Astrocyte (in vitro differentiated cells and primary cell): Measurements from ENCODE around the gene CAPN11. TPM values are rescaled to one million over a fixed set of nuclear protein-coding genes. Genes with fewer than 3 reads are reported as not detected.

Experiments used
- DNase-seq: peaks from one replicate; pipeline ENCODE4 v3.0.0-alpha.2; 2010; ENCODE audit warnings: low read depth
- FAIRE-seq: peaks from 2 replicates; lab custom pipeline; 2011; peaks lifted over from hg19 to GRCh38; lab: Jason Lieb, UNC
- H2AFZ ChIP-seq: 2 replicates; pipeline ENCODE4 v1.6.0; 2012; ENCODE audit warnings: low read depth, low read length, inconsistent platforms
- H3K27ac ChIP-seq: 2 replicates; pipeline ENCODE4 v1.5.1; 2011; ENCODE audit warnings: low read depth, low read length, inconsistent platforms
- H3K27me3 ChIP-seq: 2 replicates; pipeline ENCODE4 v1.6.0; 2011; ENCODE audit warnings: low read length, inconsistent platforms; ENCODE audit not compliant: insufficient read depth
- H3K36me3 ChIP-seq: 2 replicates; pipeline ENCODE4 v1.5.1; 2011; ENCODE audit warnings: low read length, inconsistent platforms; ENCODE audit not compliant: insufficient read depth
- H3K4me1 ChIP-seq: 2 replicates; pipeline ENCODE4 v1.5.1; 2011; ENCODE audit warnings: low read length, inconsistent platforms; ENCODE audit not compliant: insufficient read depth
- H3K4me2 ChIP-seq: 2 replicates; pipeline ENCODE4 v1.6.0; 2012; ENCODE audit warnings: low read length, inconsistent platforms
- H3K4me3 ChIP-seq: 2 replicates; pipeline ENCODE4 v1.5.1; 2011; ENCODE audit warnings: low read depth, mild to moderate bottlenecking, low read length, inconsistent platforms; ENCODE audit not compliant: insufficient read depth
- H3K79me2 ChIP-seq: 2 replicates; pipeline ENCODE4 v1.6.0; 2012; ENCODE audit warnings: mild to moderate bottlenecking, low read length, inconsistent platforms; ENCODE audit not compliant: insufficient read depth
- H3K9ac ChIP-seq: 2 replicates; pipeline ENCODE4 v1.6.0; 2012; ENCODE audit warnings: mild to moderate bottlenecking, low read length, inconsistent platforms
- H3K9me3 ChIP-seq: 2 replicates; pipeline ENCODE4 v1.5.1; 2012; ENCODE audit warnings: low read depth, mild to moderate bottlenecking, low read length, inconsistent platforms; ENCODE audit not compliant: insufficient read depth
- H4K20me1 ChIP-seq: 2 replicates; pipeline ENCODE4 v1.6.0; 2012; ENCODE audit warnings: low read length, inconsistent platforms; ENCODE audit not compliant: insufficient read depth
- H3K27ac Mint-ChIP-seq: one replicate; pipeline ENCODE4 v1.8.0; 2021; ENCODE audit warnings: mild to moderate bottlenecking, mixed read lengths; ENCODE audit not compliant: unreplicated experiment
- H3K27me3 Mint-ChIP-seq: one replicate; pipeline ENCODE4 v1.8.0; 2021; ENCODE audit warnings: low read depth, mixed read lengths; ENCODE audit not compliant: unreplicated experiment
- H3K36me3 Mint-ChIP-seq: one replicate; pipeline ENCODE4 v1.8.0; 2021; ENCODE audit warnings: low read depth, mixed read lengths; ENCODE audit not compliant: unreplicated experiment
- H3K4me1 Mint-ChIP-seq: one replicate; pipeline ENCODE4 v1.8.0; 2021; ENCODE audit warnings: low read depth, mixed read lengths; ENCODE audit not compliant: unreplicated experiment
- H3K4me3 Mint-ChIP-seq: one replicate; pipeline ENCODE4 v1.8.0; 2021; ENCODE audit warnings: mild to moderate bottlenecking, moderate library complexity, mixed read lengths; ENCODE audit not compliant: unreplicated experiment
- H3K9me3 Mint-ChIP-seq: one replicate; pipeline ENCODE4 v1.8.0; 2021; ENCODE audit warnings: mild to moderate bottlenecking, mixed read lengths; ENCODE audit not compliant: unreplicated experiment
- CTCF ChIP-seq: IDR thresholded peaks from 2 replicates; pipeline ENCODE4 v1.5.1; 2011; ENCODE audit warnings: low read depth, mild to moderate bottlenecking, inconsistent platforms, low read length, moderate library complexity; ENCODE audit not compliant: insufficient read depth
- EZH2 ChIP-seq: IDR thresholded peaks from 2 replicates; pipeline ENCODE4 v1.6.1; 2012; ENCODE audit warnings: mild to moderate bottlenecking, low read length, inconsistent platforms; ENCODE audit not compliant: insufficient read depth
- total RNA-seq: library from RNA; stranded (reverse); gene quantifications from 2 replicates; pipeline ENCODE4 v1.2.1, GENCODE V29; 2021

The CAPN11 gene
- total RNA-seq, 1 donor from 2014 or later, result not detected

GRCh38 chr6:44161997-44162338 is 3.3 kb downstream of the CAPN11 start:
- no peaks in the 10 kb centered on the region for H3K9me3 ChIP-seq
- no peak overlapping the region for H3K9ac ChIP-seq
- no peak overlapping the region for H3K4me2 ChIP-seq
- no peak overlapping the region for H2AFZ ChIP-seq
- Mint-ChIP-seq H3K9me3 (no peaks in the 10 kb centered on the region), H3K36me3 (no peaks in the 10 kb centered on the region), H3K4me3 (no peak overlapping the region), H3K27ac (no peak overlapping the region), H3K27me3 (peaks cover 12% of the 10 kb centered on the region), H3K4me1 (peaks cover 10% of the 10 kb centered on the region)
- H3K79me2 ChIP-seq, result no peaks in the 10 kb centered on the region
- no peaks in the 10 kb centered on the region for H3K36me3 ChIP-seq
- FAIRE-seq (no peak), DNase-seq (peak; percentile 43)
- no peaks in the 10 kb centered on the region for H4K20me1 ChIP-seq
- H3K27ac ChIP-seq, result no peak overlapping the region
- TF ChIP-seq CTCF, result no peak
- no peak for TF ChIP-seq EZH2
- H3K4me1 ChIP-seq, result peaks cover 5% of the 10 kb centered on the region
- no peak overlapping the region for H3K4me3 ChIP-seq
- peaks cover 7% of the 10 kb centered on the region for H3K27me3 ChIP-seq

GRCh38 chr6:44162876-44163625 is 4.4 kb downstream of the CAPN11 start:
- Mint-ChIP-seq H3K36me3 (no peaks in the 10 kb centered on the region), H3K4me1 (peaks cover 10% of the 10 kb centered on the region), H3K9me3 (no peaks in the 10 kb centered on the region), H3K27me3 (peaks cover 12% of the 10 kb centered on the region), H3K27ac (no peak overlapping the region), H3K4me3 (no peak overlapping the region)
- H4K20me1 ChIP-seq, result no peaks in the 10 kb centered on the region
- peaks cover 5% of the 10 kb centered on the region for H3K4me1 ChIP-seq
- no peaks in the 10 kb centered on the region for H3K79me2 ChIP-seq
- H3K27me3 ChIP-seq, result peaks cover 7% of the 10 kb centered on the region
- no peaks in the 10 kb centered on the region for H3K36me3 ChIP-seq
- no peak overlapping the region for H3K4me3 ChIP-seq
- DNase-seq, result no peak
- no peak for FAIRE-seq
- no peak overlapping the region for H3K27ac ChIP-seq
- no peak overlapping the region for H3K9ac ChIP-seq
- TF ChIP-seq EZH2 (no peak), CTCF (no peak)
- no peaks in the 10 kb centered on the region for H3K9me3 ChIP-seq
- no peak overlapping the region for H3K4me2 ChIP-seq
- no peak overlapping the region for H2AFZ ChIP-seq

- H3K9me3 Mint-ChIP-seq, result no peaks in the 10 kb centered on the region
- H3K4me1 ChIP-seq, result peaks cover 5% of the 10 kb centered on the region
- H3K27ac Mint-ChIP-seq, result peak overlapping the region; percentile 78
- H3K4me1 Mint-ChIP-seq, result peaks cover 10% of the 10 kb centered on the region
- no peaks in the 10 kb centered on the region for H4K20me1 ChIP-seq
- no peaks in the 10 kb centered on the region for H3K79me2 ChIP-seq
- H3K4me2 ChIP-seq, result no peak overlapping the region
- H3K27me3 Mint-ChIP-seq, result peaks cover 26% of the 10 kb centered on the region
- no peak for DNase-seq
- H3K4me3 Mint-ChIP-seq, result no peak overlapping the region
- peaks cover 17% of the 10 kb centered on the region for H3K27me3 ChIP-seq
- no peak overlapping the region for H3K9ac ChIP-seq
- no peaks in the 10 kb centered on the region for H3K36me3 Mint-ChIP-seq
- FAIRE-seq, result no peak
- H3K9me3 ChIP-seq, result no peaks in the 10 kb centered on the region
- TF ChIP-seq CTCF (no peak), EZH2 (no peak)
- H3K4me3 ChIP-seq, result no peak overlapping the region
- no peaks in the 10 kb centered on the region for H3K36me3 ChIP-seq
- no peak overlapping the region for H2AFZ ChIP-seq
- H3K27ac ChIP-seq, result no peak overlapping the region
Measured at GRCh38 chr6:44166116-44166515, 7.5 kb downstream of the CAPN11 start.
